GM19240 (cell line): Measurements from ENCODE around the gene GALNT8.

Experiments
- DNase-seq: peaks from one replicate; pipeline ENCODE4 v3.0.0; 2011; ENCODE audit warnings: low spot score; ENCODE audit not compliant: insufficient read length

Gene GALNT8

GRCh38 chr12:4796694-4797482, 76.7 kb downstream of the GALNT8 start:
- DNase-seq = no peak

GRCh38 chr12:4800555-4800954, 80.4 kb downstream of the GALNT8 start:
- no peak for DNase-seq

GRCh38 chr12:4802841-4803240, 82.6 kb downstream of the GALNT8 start:
- DNase-seq = no peak

GRCh38 chr12:4806439-4807115, 86.4 kb downstream of the GALNT8 start:
- no peak for DNase-seq

GRCh38 chr12:4807116-4807783, 87.0 kb downstream of the GALNT8 start:
- no peak for DNase-seq

GRCh38 chr12:4807813-4808212, 87.6 kb downstream of the GALNT8 start:
- DNase-seq = no peak

GRCh38 chr12:4809013-4809448, 88.8 kb downstream of the GALNT8 start:
- no peak for DNase-seq

- no peak for DNase-seq
These were observed 89.4 kb downstream of the GALNT8 start for GRCh38 chr12:4809449-4810218.

- DNase-seq = no peak
These were observed 90.0 kb downstream of the GALNT8 start for GRCh38 chr12:4810219-4810671.

- no peak for DNase-seq
These were observed 92.6 kb downstream of the GALNT8 start for GRCh38 chr12:4812624-4813327.

- DNase-seq = no peak
These were observed 93.5 kb downstream of the GALNT8 start for GRCh38 chr12:4813741-4814140.

GRCh38 chr12:4814485-4814884, 94.3 kb downstream of the GALNT8 start:
- DNase-seq = no peak

- no peak for DNase-seq
These were observed 96.7 kb downstream of the GALNT8 start for GRCh38 chr12:4816744-4817525.

- DNase-seq = no peak
These were observed 97.7 kb downstream of the GALNT8 start for GRCh38 chr12:4817880-4818279.

- no peak for DNase-seq
These were observed 99.5 kb downstream of the GALNT8 start for GRCh38 chr12:4819654-4820053.

- no peak for DNase-seq
These were observed 100.8 kb downstream of the GALNT8 start for GRCh38 chr12:4820971-4821370.
